OCI-LY3 (cell line): Measurements from ENCODE around the gene CHKA.

Experiments
- H2AFZ ChIP-seq: fragments of 200-600, 300-600 bp; shearing (Covaris generic); 2 replicates; pipeline ENCODE4 v1.6.0; 2014; ENCODE audit warnings: antibody characterized with exemption, low read depth, low read length
- H3K27ac ChIP-seq: fragments of 200-600, 300-600 bp; sonication (generic); 2 replicates; pipeline ENCODE4 v1.5.1; 2014; ENCODE audit warnings: mild to moderate bottlenecking, low read length, moderate library complexity, mixed read lengths
- H3K27me3 ChIP-seq: fragments of 200-600, 300-600 bp; sonication (generic); 2 replicates; pipeline ENCODE4 v1.6.1; 2014; ENCODE audit warnings: low read depth, low read length, mixed read lengths
- H3K36me3 ChIP-seq: fragments of 200-600, 300-600 bp; sonication (generic); replicated peaks from 2 replicates; pipeline ENCODE3; 2014; ENCODE audit warnings: low read depth, low read length, mixed read lengths
- H3K4me1 ChIP-seq: fragments of 300-600, 200-600 bp; sonication (generic); 2 replicates; pipeline ENCODE4 v1.6.1; 2014; ENCODE audit warnings: low read length, mixed read lengths
- H3K4me2 ChIP-seq: fragments of 200-600, 300-600 bp; sonication (generic); 2 replicates; pipeline ENCODE4 v1.6.1; 2014; ENCODE audit warnings: low read length, mixed read lengths
- H3K4me3 ChIP-seq: fragments of 300-600, 200-600 bp; sonication (generic); 2 replicates; pipeline ENCODE4 v1.5.1; 2014; ENCODE audit warnings: antibody characterized with exemption, mild to moderate bottlenecking, low read length, moderate library complexity
- H3K79me2 ChIP-seq: fragments of 300-600, 200-600 bp; shearing (Covaris generic); 2 replicates; pipeline ENCODE4 v1.6.1; 2014; ENCODE audit warnings: mild to moderate bottlenecking, low read length, mixed read lengths
- H3K9ac ChIP-seq: fragments of 300-600, 200-600 bp; shearing (Covaris generic); 2 replicates; pipeline ENCODE4 v1.6.0; 2014; ENCODE audit warnings: mild to moderate bottlenecking, low read length, moderate library complexity
- H3K9me3 ChIP-seq: fragments of 200-600, 300-600 bp; shearing (Covaris generic); 2 replicates; pipeline ENCODE4 v1.6.1; 2014; ENCODE audit warnings: low read length, mixed read lengths; ENCODE audit not compliant: insufficient read depth
- H4K20me1 ChIP-seq: fragments of 200-600, 300-600 bp; sonication (generic); 2 replicates; pipeline ENCODE4 v1.6.1; 2016; ENCODE audit warnings: low read length, mixed read lengths; ENCODE audit not compliant: insufficient read depth
- EZH2phosphoT487 ChIP-seq: fragments of 200-600 bp; shearing (Covaris generic); IDR thresholded peaks from 2 replicates; pipeline ENCODE4 v1.6.1; 2018; ENCODE audit warnings: antibody characterized with exemption, mixed run types, low read depth
- TF ChIP-seq, protein P1 (sequence below): fragments of 200-600, 300-600 bp; sonication (generic); IDR thresholded peaks from 2 replicates; pipeline ENCODE4 v1.5.1; 2014; ENCODE audit warnings: antibody characterized with exemption, low read length, low read depth

Gene CHKA

DNA sequence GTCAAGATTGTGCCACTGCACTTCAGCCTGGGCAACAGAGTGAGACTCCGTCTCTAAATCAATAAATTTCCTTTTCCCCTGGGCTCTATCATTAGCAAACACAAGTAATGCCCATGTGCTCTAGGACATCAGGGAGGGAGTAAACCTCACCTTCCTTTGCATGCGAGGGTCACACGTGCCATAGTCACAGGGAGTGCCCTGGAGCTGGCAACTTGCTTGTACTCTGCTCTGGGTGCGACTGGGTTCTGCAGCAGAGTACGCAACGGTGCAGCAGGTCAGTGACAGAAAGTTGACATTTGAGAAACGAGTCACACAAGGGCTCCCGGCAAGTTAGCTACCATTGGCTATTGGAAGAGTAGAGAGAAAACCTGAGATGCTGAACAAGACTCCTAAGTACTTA lies 32.6 kb upstream of the CHKA start:
- Histone ChIP-seq H4K20me1 (no peaks in the 10 kb centered on the region), H3K4me3 (no peak overlapping the region), H3K4me1 (peaks cover 21% of the 10 kb centered on the region), H3K4me2 (no peak overlapping the region), H3K9me3 (no peaks in the 10 kb centered on the region), H3K36me3 (peaks cover 14% of the 10 kb centered on the region), H2AFZ (no peak overlapping the region), H3K27me3 (no peaks in the 10 kb centered on the region), H3K79me2 (no peaks in the 10 kb centered on the region), H3K27ac (no peak overlapping the region), H3K9ac (no peak overlapping the region)
- TF ChIP-seq, protein P1, sequence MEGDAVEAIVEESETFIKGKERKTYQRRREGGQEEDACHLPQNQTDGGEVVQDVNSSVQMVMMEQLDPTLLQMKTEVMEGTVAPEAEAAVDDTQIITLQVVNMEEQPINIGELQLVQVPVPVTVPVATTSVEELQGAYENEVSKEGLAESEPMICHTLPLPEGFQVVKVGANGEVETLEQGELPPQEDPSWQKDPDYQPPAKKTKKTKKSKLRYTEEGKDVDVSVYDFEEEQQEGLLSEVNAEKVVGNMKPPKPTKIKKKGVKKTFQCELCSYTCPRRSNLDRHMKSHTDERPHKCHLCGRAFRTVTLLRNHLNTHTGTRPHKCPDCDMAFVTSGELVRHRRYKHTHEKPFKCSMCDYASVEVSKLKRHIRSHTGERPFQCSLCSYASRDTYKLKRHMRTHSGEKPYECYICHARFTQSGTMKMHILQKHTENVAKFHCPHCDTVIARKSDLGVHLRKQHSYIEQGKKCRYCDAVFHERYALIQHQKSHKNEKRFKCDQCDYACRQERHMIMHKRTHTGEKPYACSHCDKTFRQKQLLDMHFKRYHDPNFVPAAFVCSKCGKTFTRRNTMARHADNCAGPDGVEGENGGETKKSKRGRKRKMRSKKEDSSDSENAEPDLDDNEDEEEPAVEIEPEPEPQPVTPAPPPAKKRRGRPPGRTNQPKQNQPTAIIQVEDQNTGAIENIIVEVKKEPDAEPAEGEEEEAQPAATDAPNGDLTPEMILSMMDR, result no peak
- TF ChIP-seq EZH2phosphoT487, result no peak

DNA sequence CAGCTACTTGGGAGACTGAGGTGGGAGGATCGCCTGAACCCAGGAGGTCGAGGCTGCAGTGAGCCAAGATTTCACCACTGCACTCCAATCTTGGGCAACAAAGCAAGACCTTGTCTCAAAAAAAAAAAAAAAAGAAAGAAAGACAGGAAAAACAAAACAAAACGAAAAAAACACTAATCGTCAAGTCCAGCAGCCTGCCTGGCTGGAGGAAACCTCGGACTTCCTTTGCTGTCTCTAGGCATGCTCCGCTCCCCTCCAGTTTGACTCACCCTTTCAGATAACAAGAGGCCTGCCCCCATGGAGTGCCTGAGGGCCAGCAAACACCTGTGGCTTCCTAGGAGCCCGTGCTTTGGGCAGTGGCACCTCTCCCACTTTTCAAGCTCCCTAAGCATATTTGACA lies 28.8 kb upstream of the CHKA start:
- Histone ChIP-seq H3K9me3 (no peaks in the 10 kb centered on the region), H3K27ac (no peak overlapping the region), H2AFZ (no peak overlapping the region), H3K4me1 (peaks cover 21% of the 10 kb centered on the region), H3K79me2 (no peaks in the 10 kb centered on the region), H3K4me2 (no peak overlapping the region), H3K9ac (no peak overlapping the region), H4K20me1 (no peaks in the 10 kb centered on the region), H3K4me3 (no peak overlapping the region), H3K27me3 (no peaks in the 10 kb centered on the region), H3K36me3 (no peaks in the 10 kb centered on the region)
- TF ChIP-seq, protein P1, result no peak
- no peak for TF ChIP-seq EZH2phosphoT487

DNA sequence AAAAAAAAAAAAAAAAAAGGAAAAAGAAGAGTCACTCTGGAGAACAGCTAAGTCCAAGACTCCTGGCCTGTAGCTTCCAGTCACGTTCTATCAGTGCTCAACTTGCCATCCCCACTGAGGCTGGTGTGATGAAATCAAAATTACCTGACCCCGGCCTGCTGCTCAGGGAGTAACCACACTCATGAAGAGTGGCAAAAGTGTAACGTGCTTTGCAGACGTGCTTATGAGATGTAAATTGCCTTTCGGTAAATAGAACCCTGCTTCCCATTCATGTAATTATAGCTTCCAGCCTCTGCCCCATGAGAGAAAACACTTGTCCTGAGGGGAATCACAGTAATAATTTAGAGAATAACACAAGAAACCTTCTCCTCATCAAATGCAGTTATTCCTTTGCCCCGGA lies 28.2 kb upstream of the CHKA start:
- Histone ChIP-seq H3K9ac (no peak overlapping the region), H3K4me3 (no peak overlapping the region), H4K20me1 (no peaks in the 10 kb centered on the region), H3K9me3 (no peaks in the 10 kb centered on the region), H2AFZ (no peak overlapping the region), H3K4me2 (no peak overlapping the region), H3K4me1 (peaks cover 21% of the 10 kb centered on the region), H3K27me3 (no peaks in the 10 kb centered on the region), H3K27ac (no peak overlapping the region), H3K36me3 (no peaks in the 10 kb centered on the region), H3K79me2 (no peaks in the 10 kb centered on the region)
- TF ChIP-seq EZH2phosphoT487, result no peak
- TF ChIP-seq, protein P1, result no peak

DNA sequence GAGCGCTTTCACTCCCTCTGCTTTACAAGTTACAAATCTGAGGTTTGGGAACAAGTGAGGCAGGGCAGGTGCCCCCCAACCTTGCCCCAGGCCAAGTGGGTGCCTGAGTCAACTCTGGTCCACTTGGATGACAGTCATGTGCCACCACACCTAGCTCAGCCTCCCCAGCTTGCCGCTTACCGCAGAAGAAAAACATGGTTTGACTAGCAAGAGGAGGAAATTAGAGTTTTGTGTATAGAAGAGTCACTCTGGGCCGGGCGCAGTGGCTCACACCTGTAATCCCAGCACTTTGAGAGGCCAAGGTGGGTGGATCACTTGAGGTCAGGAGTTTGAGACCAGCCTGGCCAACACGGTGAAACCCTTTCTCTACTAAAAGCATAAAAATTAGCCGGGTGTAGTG lies 27.7 kb upstream of the CHKA start:
- TF ChIP-seq, protein P1, result no peak
- TF ChIP-seq EZH2phosphoT487, result no peak
- H3K79me2 ChIP-seq, result no peaks in the 10 kb centered on the region
- H3K27ac ChIP-seq, result no peak overlapping the region
- H4K20me1 ChIP-seq, result no peaks in the 10 kb centered on the region
- no peaks in the 10 kb centered on the region for H3K27me3 ChIP-seq
- H3K9me3 ChIP-seq, result no peaks in the 10 kb centered on the region
- peaks cover 21% of the 10 kb centered on the region for H3K4me1 ChIP-seq
- no peaks in the 10 kb centered on the region for H3K36me3 ChIP-seq
- no peak overlapping the region for H3K9ac ChIP-seq
- H2AFZ ChIP-seq, result no peak overlapping the region
- H3K4me2 ChIP-seq, result no peak overlapping the region
- no peak overlapping the region for H3K4me3 ChIP-seq
